K562 (cell line): ENCODE data around the gene CHD6. TPM values are rescaled to one million over a fixed set of nuclear protein-coding genes. Genes with fewer than 3 reads are reported as not detected.

Experiments
- ATAC-seq: fragments of 200-7000 bp; cut with Tn5 transposase; 3 replicates; pipeline ENCODE4 v1.9.1; 2020; ENCODE audit warnings: moderate library complexity
- BruUV-seq: library from RNA; stranded (reverse); fragments of 400-500 nt; replicated peaks from 2 replicates; lab custom pipeline; 2021; lab: Mats Ljungman, UMichigan
- CTCF ChIA-PET: fragments of 300-600 bp; formaldehyde crosslinking; extraction: SDS; loops from one replicate; lab custom pipeline; 2021; ENCODE audit warnings: low intra/inter-chr PET ratio; lab: Yijun Ruan, JAX
- POLR2A ChIA-PET: fragments of 300-600, 350-650 bp; sonication (Branson Sonifier 250); formaldehyde crosslinking; extraction: SDS; loops from one replicate; lab custom pipeline; 2021; ENCODE audit warnings: antibody characterized with exemption, inconsistent platforms; lab: Yijun Ruan, JAX
- DNase-seq, 4 experiments: peaks; one replicate each; pipeline versions ENCODE4 v3.0.0 to v3.0.0-alpha.2; 2011 to 2018; ENCODE audit warnings: low spot score in 3 of 4, mixed read lengths in 3 of 4; ENCODE audit errors: extremely low read depth in 1 of 4
- FAIRE-seq: peaks from 2 replicates; lab custom pipeline; 2011; peaks lifted over from hg19 to GRCh38; lab: Jason Lieb, UNC
- H2AFZ ChIP-seq: 2 replicates; pipeline ENCODE4 v1.6.0; 2011; ENCODE audit warnings: low read depth, low read length, control low read depth, inconsistent platforms
- H3K27ac ChIP-seq: fragments of 200-600 bp; 3 replicates; pipeline ENCODE4 v1.8.0; 2011; ENCODE audit warnings: low read depth, mild to moderate bottlenecking, control low read depth, inconsistent platforms, low read length, moderate library complexity, mixed read lengths; ENCODE audit errors: extremely low read depth
- H3K27me3 ChIP-seq, 2 experiments: fragments of 300-600 bp in 1 of 2; 2 replicates in 1 of 2; 3 replicates in 1 of 2; pipeline versions ENCODE4 v1.6.0 to v1.8.0; 2011; ENCODE audit warnings: inconsistent platforms in 2 of 2, low read length in 2 of 2, mild to moderate bottlenecking in 1 of 2, mixed read lengths in 1 of 2, moderate library complexity in 1 of 2; ENCODE audit not compliant: control insufficient read depth in 2 of 2, insufficient read depth in 2 of 2
- H3K36me3 ChIP-seq: fragments of 300-600 bp; 3 replicates; pipeline ENCODE4 v1.8.0; 2011; ENCODE audit warnings: mild to moderate bottlenecking, low read length, inconsistent platforms; ENCODE audit not compliant: control insufficient read depth, insufficient read depth
- H3K4me1 ChIP-seq, 2 experiments: fragments of 200-600 bp in 1 of 2; replicated peaks in 1 of 2; 2 replicates in 1 of 2; 3 replicates in 1 of 2; pipeline versions ENCODE4 v1.5.1 to v1.8.0; 2011; ENCODE audit warnings: inconsistent platforms in 2 of 2, low read length in 2 of 2, mild to moderate bottlenecking in 1 of 2, mixed read lengths in 1 of 2, moderate library complexity in 1 of 2; ENCODE audit not compliant: control insufficient read depth in 2 of 2, insufficient read depth in 2 of 2
- H3K4me2 ChIP-seq: 2 replicates; pipeline ENCODE4 v1.6.1; 2011; ENCODE audit warnings: low read length, control low read depth, inconsistent platforms, mixed read lengths; ENCODE audit not compliant: insufficient read depth
- H3K4me3 ChIP-seq: fragments of 200-600 bp; sonication (generic), shearing (Covaris generic); 2 replicates; pipeline ENCODE4 v1.5.1; 2016; ENCODE audit warnings: control low read depth, inconsistent platforms
- H3K79me2 ChIP-seq: fragments of 200-600 bp; 3 replicates; pipeline ENCODE4 v1.8.0; 2011; ENCODE audit warnings: low read length, inconsistent platforms; ENCODE audit not compliant: control insufficient read depth, insufficient read depth
- H3K9ac ChIP-seq, 2 experiments: 2 replicates each; pipeline versions ENCODE4 v1.6.0 to v1.6.1; 2011; ENCODE audit warnings: low read depth in 2 of 2, low read length in 2 of 2, control low read depth in 1 of 2, inconsistent platforms in 1 of 2, mild to moderate bottlenecking in 1 of 2, mixed read lengths in 1 of 2; ENCODE audit not compliant: insufficient read depth in 1 of 2
- H3K9me1 ChIP-seq: one replicate; pipeline ENCODE4 v1.6.0; 2011; ENCODE audit warnings: inconsistent platforms, mild to moderate bottlenecking, low read length, moderate library complexity; ENCODE audit not compliant: control insufficient read depth, insufficient read depth
- H3K9me3 ChIP-seq: replicated peaks from 2 replicates; pipeline ENCODE4 v1.5.1; 2011; ENCODE audit warnings: low read depth, low read length, inconsistent platforms; ENCODE audit not compliant: control insufficient read depth, insufficient read depth
- H4K20me1 ChIP-seq: replicated peaks from 2 replicates; pipeline ENCODE4 v1.6.1; 2011; ENCODE audit warnings: low read length, inconsistent platforms, mixed read lengths; ENCODE audit not compliant: control insufficient read depth, insufficient read depth
- CHCHD3 ChIP-seq: fragments of 250-450 bp; sonication (Bioruptor Pico); IDR thresholded peaks from 2 replicates; pipeline ENCODE4 v2.1.2; 2022; ENCODE audit warnings: mild to moderate bottlenecking
- FUS ChIP-seq: fragments of 200-400 bp; formaldehyde crosslinking; optimal IDR thresholded peaks from 2 replicates; pipeline ENCODE3; 2017; ENCODE audit warnings: low read depth, low read length
- PTRF ChIP-seq: fragments of 450-650 bp; IDR thresholded peaks from 2 replicates; pipeline ENCODE4 v1.6.1; 2016; ENCODE audit warnings: mild to moderate bottlenecking, missing genetic modification characterization, missing compliant biosample characterization
- RB1 ChIP-seq: fragments of 450-650 bp; IDR thresholded peaks from 2 replicates; pipeline ENCODE4 v1.6.1; 2017; ENCODE audit warnings: low read depth, mild to moderate bottlenecking
- TAF9B ChIP-seq: fragments of 450-650 bp; IDR thresholded peaks from 2 replicates; pipeline ENCODE4 v1.6.1; 2018; ENCODE audit warnings: mild to moderate bottlenecking; ENCODE audit not compliant: partially characterized antibody
- XRCC3 ChIP-seq: fragments of 450-650 bp; IDR thresholded peaks from 2 replicates; pipeline ENCODE4 v1.6.1; 2017; ENCODE audit warnings: mild to moderate bottlenecking, moderate library complexity
- ZNF184 ChIP-seq: sonication (generic); formaldehyde crosslinking; IDR thresholded peaks from 2 replicates; pipeline ENCODE4 v1.5.0; 2020; ENCODE audit warnings: missing genetic modification reagents
- ZNF318 ChIP-seq, 2 experiments: fragments of 450-650 bp; IDR thresholded peaks; 2 replicates each; pipeline ENCODE4 v1.6.1; 2016; ENCODE audit warnings: mild to moderate bottlenecking in 2 of 2, borderline replicate concordance in 1 of 2, low read depth in 1 of 2, moderate library complexity in 1 of 2
- whole genome bisulfite sequencing: fragments of 100-300 bp; shearing (Covaris generic); methylation state at CpG from one replicate; pipeline ENCODE4 v1.1.6; 2016; ENCODE audit warnings: low coverage, mixed read lengths; ENCODE audit not compliant: insufficient coverage; ENCODE audit errors: missing lambda C conversion rate; 5-methylcytosine and 5-hydroxymethylcytosine counted together
- in situ Hi-C: fragments of 300-500 bp; cut with MboI; formaldehyde crosslinking; loops from 4 replicates; pipeline ENCODE4 v1.15.0; 2018; ENCODE audit warnings: inconsistent platforms, mixed read lengths
- intact Hi-C: fragments of 100-400 bp; cut with micrococcal nuclease; formaldehyde crosslinking; loops from 2 replicates; pipeline ENCODE4 v1.14.2; 2022
- polyA plus RNA-seq, 8 experiments: library from polyadenylated mRNA; depleted of rRNA in 4 of 8; stranded (reverse) in 5 of 8; unstranded in 3 of 8; fragments of >200 nt; fragmentation: Nextera tagmentation in 2 of 8; fragmentation: Illumina TruSeq in 1 of 8; extraction: Ambion mirVana in 2 of 8; extraction: Trizol in 1 of 8; gene quantifications; 2 replicates each; pipeline versions ENCODE4 v1.2.1 to v1.2.3, GENCODE V29; 2011 to 2014; ENCODE audit warnings: inconsistent platforms in 1 of 8, missing spikeins in 1 of 8
- total RNA-seq, 7 experiments: library from RNA; depleted of rRNA in 6 of 7; stranded (reverse); fragments of >200 nt in 6 of 7; fragmentation: Illumina TruSeq in 2 of 7; extraction: Trizol in 2 of 7; gene quantifications; 2 replicates each; pipeline versions ENCODE4 v1.2.1 to v1.2.3, GENCODE V29; 2011 to 2021; ENCODE audit warnings: low replicate concordance in 1 of 7
- TF ChIP-seq, protein P1 (sequence below): sonication (generic); formaldehyde crosslinking; IDR thresholded peaks from 2 replicates; pipeline ENCODE4 v1.8.1; 2022; ENCODE audit warnings: missing genetic modification reagents

Gene CHD6
- total and polyA plus RNA-seq, 9 of the 15 experiments (the other 6 are each of a cell fraction or from before 2014, with no cell fraction given), result 3.9 to 24.2 (median 12.8) TPM

DNA sequence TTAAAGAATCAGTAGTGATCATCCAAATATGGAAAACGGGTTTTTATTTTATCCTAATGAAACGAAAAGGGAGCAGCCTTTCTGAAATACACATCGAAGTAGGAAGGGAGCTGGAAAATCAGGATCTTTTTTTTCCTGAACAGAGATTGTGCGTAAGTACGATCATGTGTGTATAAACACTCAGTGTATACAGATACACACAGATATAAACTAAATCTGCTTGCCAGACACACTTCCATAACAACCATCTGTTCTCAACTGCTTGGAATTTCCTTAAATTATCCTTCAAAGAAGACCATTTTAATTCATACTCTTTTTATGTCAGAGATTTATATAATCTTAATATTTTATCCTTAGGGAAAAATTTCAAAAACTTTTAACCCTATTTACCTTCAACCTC is 110.7 kb downstream of the CHD6 start (continued):
- TF ChIP-seq, protein P1, sequence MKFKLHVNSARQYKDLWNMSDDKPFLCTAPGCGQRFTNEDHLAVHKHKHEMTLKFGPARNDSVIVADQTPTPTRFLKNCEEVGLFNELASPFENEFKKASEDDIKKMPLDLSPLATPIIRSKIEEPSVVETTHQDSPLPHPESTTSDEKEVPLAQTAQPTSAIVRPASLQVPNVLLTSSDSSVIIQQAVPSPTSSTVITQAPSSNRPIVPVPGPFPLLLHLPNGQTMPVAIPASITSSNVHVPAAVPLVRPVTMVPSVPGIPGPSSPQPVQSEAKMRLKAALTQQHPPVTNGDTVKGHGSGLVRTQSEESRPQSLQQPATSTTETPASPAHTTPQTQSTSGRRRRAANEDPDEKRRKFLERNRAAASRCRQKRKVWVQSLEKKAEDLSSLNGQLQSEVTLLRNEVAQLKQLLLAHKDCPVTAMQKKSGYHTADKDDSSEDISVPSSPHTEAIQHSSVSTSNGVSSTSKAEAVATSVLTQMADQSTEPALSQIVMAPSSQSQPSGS, result no peak
- TF ChIP-seq TAF9B (no peak), FUS (no peak), ZNF184 (CRISPR knock-in tag) (no peak), XRCC3 (no peak), PTRF (tag) (no peak)

DNA sequence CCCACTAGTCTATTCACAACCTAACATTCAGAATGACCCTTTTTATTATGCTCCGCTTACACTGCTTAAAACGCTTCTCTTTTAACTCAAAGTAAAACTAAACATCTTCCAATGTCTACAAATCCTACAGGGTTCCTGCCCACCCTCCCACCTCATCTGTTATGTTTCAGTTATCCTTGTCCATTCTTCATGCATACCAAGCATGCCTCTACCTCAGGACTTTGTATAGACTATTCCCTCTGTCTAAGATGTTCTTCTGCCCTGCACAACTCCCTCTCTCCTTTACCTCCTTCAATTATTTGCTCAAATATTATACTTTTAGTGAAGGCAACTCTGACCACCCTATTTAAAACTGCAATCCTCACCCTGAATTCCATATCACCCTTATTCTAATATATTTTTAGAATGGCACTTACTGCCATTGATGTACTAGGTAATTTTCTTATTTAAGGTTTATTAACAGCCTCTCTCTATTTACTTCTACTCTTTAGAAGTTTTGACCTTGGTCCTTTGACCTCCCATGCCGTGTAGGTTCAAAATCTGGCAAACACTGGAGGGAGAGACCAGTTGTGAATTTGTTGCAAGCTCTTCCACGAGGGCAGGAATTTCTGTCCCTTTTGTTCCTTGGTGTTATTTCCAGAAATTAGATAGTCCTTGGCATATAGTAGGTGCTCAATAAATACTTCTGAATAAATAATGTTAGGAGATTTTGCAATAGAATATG is 111.8 kb downstream of the CHD6 start:
- H3K4me3 ChIP-seq, result no peak overlapping the region
- H3K4me2 ChIP-seq, result no peak overlapping the region
- no peak overlapping the region for H3K9ac ChIP-seq
- no TSS peak for BruUV-seq
- H3K27ac ChIP-seq, result no peak overlapping the region
- H3K36me3 ChIP-seq, result peaks cover 3% of the 10 kb centered on the region; the same call in 1 of the 3 replicates
- no peaks in the 10 kb centered on the region for H4K20me1 ChIP-seq
- in situ Hi-C loops, result no loop called here
- H3K9me1 ChIP-seq, result no peaks in the 10 kb centered on the region
- intact Hi-C loops, result no loop called here
- H2AFZ ChIP-seq, result no peak overlapping the region
- DNase-seq (no peak), FAIRE-seq (no peak), ATAC-seq (no peak)
- 78% methylated on average over 4 of the region's 4 CpGs for WGBS
- peaks cover 0 to 4% of the 10 kb centered on the region in 2 experiments; a peak in 2 of 5 replicates for H3K4me1 ChIP-seq
- CTCF ChIA-PET, result no interaction called here
- POLR2A ChIA-PET, result no interaction called here
- no peaks in the 10 kb centered on the region for H3K27me3 ChIP-seq
- no peaks in the 10 kb centered on the region for H3K79me2 ChIP-seq
- no peaks in the 10 kb centered on the region for H3K9me3 ChIP-seq
- TF ChIP-seq ZNF318 (IDR thresholded peaks at IDR 0.05; ENCODE audit: borderline replicate concordance in 1 of 2, low read depth in 1 of 2) (no peak), CHCHD3 (no peak), RB1 (no peak)
